Activated CD4-positive, alpha-beta T cell treated with anti-CD3 and anti-CD28 coated beads, Interleukin-2, amount 50 U/mL, for 16 hours (primary cell): Measurements from ENCODE around the gene FLRT1.
"Not testable (repeated sequence)": the region's sequence is repeated elsewhere in the genome, so short reads cannot be mapped to it uniquely, and the experiment has no call there.

Experiments
- DNase-seq: peaks from one replicate; pipeline ENCODE4 v3.0.0-alpha.2; 2020

The FLRT1 gene

DNA sequence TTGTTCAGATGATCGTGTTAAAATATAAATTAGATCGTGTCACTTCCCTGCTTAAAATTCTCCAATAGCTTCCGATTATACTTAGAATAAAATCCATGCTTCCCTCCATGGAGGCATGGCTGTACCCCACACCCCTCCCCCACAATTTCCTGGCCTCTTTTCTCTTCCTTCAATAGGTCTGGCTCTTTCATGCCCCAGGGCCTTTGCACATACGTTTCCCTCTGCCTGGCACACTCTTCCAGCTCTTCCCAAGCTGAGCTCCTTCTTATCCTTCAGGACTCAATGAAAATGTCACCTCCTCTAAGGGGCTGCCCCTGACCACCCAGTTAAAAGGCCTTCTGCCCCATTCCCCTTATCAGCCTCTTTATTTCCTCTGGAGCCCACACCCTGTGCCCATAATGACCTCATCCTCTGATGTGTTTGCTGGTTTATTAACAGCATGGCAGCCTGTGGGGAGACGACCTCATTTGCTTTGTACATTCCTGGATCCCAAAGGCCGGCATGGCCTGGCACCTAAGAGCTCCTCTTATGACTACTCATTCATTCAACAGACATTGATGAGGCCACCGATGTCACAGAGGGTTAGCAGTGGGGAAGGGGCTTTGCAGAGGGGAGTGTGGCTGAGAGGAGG, 9.0 kb upstream of the FLRT1 start:
- no peak for DNase-seq

- no peak for DNase-seq
Observed at GRCh38 chr11:64027651-64028397, 7.9 kb upstream of the FLRT1 start.

DNA sequence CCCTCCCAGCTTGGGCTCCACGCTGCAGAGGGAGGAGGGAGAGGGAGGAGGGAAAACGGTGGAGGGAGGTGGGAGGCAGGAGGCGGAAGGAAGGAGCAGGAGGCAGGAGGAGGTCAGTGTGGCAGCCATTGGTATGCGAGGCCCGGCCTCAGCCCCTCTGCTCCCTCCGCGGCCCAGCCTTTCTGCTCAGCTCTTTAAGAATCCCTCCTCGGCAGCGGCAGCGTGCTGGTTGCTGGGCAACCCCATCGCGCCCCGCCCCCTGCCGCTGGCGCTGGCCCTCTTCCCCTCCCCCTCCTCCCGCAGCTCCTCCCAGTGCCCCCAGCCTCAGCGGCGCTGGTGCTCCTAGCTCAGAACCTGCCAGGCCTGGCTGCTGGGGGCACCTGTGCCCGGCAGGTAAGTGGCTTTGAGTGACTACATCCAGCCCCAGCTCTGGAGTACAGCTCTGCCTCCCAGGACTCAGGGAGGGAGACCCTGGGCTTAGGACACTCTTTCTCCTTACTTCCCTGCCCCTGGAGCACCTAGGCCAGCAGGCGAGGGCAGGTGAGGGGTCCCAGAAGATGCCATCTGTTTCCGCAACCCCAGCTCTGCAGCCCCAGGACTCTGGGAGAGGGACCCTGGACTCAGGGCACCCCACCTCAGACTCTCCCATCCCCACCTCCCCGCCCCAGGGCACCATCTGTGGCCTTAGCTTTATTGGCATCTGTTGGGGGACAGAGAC, 7.2 kb upstream of the FLRT1 start:
- no peak for DNase-seq

GRCh38 chr11:64029773-64030172, 6.0 kb upstream of the FLRT1 start:
- no peak for DNase-seq

- no peak for DNase-seq
Observed at GRCh38 chr11:64031001-64031400, 4.7 kb upstream of the FLRT1 start.

DNA sequence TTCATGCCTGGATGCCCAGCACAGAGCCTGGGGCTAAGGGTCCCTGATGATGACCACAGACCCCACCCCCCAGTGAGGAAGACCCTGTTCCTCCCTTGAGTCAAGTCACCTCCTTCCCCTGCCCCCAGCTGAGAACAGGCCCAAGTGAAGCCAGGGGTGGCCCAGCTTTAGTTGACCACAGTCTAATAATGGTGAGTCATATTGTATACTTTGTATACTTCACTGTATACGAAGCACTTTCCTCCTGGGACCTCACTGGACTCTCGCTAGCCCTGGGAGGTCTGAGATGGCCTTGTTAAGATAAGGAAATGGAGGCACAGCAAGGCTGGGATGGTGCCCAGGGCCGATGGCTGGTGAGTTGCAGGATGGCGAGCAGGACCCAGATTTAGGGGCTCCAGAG, 3.7 kb upstream of the FLRT1 start:
- no peak for DNase-seq

DNA sequence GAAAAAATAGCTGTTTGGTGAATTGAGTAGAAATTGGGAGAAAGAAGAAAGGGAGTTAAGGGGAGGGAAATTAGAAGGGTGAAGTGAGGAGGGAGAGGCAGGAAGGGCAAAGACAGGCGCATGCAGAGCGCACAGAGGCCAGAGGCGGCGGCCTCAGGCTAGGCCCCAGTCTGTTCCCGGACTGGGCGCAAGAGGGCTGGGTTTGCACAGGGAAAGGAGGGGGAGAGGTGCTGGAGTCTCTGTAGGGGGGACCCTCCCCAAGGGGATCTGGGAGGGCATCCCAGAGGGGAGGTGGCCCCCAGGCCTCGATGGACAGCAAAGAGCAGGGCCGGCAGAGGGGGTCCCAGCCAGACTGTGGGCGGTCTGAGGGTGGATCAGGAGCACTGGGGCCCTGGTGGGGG, 1.3 kb upstream of the FLRT1 start:
- no peak for DNase-seq

DNA sequence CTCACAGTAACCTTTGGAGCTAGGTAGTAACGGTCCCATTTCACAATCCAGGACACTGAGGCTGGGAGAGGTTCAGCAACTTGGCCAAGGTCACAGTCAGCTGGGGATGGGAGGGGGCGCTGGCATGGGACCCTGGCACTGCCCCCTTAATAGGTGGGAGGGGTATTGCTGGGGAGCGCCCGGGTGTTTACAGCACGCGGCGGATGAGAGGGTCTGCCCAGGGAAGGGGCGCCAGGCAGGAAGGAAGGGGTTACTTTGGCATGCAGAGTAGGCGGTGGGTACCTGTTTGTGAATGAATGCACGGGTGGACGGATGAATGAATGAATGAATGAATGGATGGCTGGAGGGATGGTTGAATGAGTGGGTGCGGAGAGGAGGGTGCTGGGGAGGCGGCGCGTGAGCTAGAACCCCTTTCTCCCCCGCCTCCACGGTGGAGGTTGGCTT, 628 bp upstream of the FLRT1 start:
- no peak for DNase-seq

GRCh38 chr11:64036087-64037026, 626 bp downstream of the FLRT1 start:
- no peak for DNase-seq

- no peak for DNase-seq
Observed at GRCh38 chr11:64037027-64037634, 1.4 kb downstream of the FLRT1 start.

DNA sequence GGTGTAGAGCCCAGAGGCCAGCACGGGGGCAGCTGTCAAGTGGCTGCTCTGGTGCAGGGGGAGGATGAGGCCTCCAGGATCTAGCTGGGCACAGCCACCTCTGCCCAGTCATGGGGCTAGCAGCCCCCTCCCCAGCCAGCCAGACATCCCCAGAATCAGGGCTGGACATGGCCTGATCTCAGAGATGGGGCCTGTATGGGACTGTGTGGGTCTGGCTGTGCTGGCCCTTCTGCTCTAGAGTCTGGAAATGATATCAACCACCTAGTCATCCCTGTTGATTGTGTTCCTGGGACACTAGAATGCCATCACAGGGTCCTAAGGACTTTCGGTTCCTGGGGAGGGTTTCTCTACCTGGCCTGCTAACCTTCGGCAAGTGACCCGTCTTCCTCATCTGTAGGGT, 2.8 kb downstream of the FLRT1 start:
- DNase-seq, result no peak

GRCh38 chr11:64039012-64039665, 3.4 kb downstream of the FLRT1 start:
- DNase-seq, result no peak

DNA sequence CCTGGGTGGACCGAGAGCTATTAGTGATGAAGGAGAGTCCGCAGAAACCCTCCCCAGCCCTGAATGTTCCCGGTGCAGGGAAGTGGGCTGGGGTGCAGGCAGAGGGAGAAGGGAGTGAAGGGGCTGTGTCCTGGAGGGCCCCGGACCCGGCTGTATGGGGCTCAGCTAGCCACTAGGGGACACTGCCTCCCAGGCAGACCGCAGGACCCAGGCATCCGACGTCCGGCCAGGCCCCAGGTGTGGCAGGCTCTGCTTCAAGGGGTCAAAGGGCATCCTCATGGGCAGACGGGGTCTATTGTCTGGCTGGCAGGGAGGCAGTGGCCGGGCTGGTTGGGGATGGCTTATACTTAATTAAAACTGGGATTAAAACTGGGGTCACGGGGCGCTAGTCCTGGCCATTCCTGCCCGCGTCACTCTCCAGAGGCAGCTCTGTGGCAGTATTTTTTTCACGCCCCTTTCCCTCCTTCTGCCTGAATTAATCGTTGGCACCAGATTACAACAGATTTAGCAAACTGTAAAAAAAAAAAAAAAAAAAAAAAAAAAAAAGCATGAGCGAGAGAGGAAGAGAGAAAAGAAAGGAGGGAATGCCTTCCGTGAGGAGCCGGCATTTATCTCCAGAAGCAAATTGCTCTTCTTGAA, 5.1 kb downstream of the FLRT1 start:
- no peak for DNase-seq

DNA sequence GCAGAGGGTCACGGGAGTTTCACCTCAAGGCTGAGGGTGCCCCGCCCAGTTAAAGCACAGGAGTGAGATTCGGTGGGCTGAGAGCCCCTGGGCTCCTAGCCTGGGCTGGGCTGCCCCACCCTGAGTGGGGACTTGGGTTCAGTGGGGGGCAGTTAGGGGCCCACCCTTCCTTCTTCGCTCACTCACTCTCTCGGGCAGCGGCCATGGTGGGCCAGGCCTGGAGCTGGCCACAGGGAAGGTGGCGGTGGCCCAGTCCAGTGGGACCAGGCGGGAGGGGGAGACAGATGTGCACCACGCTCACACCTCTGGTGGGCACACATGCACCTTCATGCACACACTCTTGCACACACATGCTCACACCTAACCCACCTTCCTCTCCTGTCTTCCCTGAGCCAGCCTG, 6.1 kb downstream of the FLRT1 start:
- no peak for DNase-seq

GRCh38 chr11:64042301-64042700, 6.6 kb downstream of the FLRT1 start:
- no peak for DNase-seq

- no peak for DNase-seq
Observed at GRCh38 chr11:64043545-64043944, 7.8 kb downstream of the FLRT1 start.

GRCh38 chr11:64044730-64045393, 9.1 kb downstream of the FLRT1 start:
- no peak for DNase-seq

DNA sequence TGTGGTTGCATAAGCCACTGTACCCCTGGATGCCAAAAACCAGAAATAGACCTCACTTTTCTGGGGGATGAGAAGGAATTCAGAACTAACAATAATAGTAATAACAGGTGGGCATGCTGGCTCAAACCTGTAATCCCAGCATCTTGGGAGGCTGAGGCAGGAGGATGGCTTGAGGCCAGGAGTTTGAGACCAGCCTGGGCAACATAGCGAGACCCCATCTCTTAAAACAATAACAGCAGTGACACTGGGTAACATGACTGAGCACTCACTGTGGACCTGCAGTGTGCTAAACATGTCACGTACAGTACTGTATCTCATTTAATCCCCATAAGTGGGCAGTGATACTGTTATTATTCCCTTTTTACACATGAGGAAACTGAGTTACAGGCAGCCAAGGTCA, 10.0 kb downstream of the FLRT1 start:
- no peak for DNase-seq

- not testable (repeated sequence) for DNase-seq
Observed at GRCh38 chr11:64047373-64047772, 11.6 kb downstream of the FLRT1 start.

DNA sequence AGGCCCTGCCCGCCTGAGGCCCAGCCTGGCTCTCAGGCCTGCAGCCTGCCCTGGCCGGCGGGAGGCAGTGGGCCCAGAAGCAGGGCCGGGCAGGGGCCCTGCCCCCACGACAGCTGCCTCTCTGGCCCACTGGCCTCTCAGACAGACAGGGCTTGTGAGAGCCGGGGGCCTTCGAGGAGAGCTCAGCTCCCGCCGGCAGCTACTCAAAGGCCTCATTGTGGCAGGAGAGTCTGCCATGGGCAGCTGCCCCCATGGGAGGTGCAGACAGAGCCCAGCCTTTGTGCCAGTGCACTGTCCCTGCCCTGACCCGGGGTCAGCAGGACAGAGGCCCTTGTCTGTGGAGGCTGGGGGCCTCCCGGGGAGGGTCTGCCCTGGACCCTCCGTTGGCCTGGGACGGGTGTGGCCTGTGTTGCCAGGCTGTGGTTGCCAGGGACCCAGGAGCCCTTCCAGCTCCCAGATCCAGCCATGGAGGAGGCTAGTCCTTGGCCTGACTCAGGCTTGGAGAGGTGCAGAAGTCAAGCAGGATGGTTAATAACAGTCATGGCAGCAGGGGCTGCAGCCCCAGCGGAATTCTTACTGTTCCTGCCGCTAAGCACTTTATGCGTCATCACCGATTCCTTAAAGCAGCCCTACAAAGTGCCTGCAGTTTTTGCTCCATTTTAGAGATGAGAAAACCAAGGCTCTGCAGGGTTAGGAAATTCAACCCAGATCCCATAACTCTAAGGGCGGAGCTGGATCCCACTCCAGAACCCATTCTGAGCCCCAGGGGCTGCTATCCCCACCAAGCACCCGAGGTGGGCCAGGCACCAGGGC, 12.5 kb downstream of the FLRT1 start:
- no peak for DNase-seq
